Measurements from ENCODE around the gene SLCO1A2. TPM values are rescaled to one million over a fixed set of nuclear protein-coding genes. Genes with fewer than 3 reads are reported as not detected.

Gene SLCO1A2
- total RNA-seq, 1 donor from 2014 or later = 2.4 TPM

DNA sequence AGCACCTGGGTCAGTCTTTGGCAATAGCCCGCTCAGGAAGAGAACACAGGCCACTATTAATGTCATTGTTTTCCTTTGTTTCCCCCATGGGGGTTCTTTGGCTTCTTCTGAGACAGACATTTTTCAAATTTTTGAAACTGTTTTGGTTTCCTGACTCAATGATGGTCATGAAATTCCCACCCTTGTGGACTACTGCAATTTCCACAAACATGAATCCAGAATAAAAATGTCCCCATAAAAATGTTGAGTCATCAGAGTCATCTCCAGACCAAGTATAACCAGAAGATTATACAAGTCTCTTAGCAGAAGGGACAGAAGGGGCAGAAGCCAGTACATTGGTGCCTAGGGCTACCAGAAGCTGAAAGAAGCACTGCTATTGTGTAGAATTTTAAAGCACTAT is 29.1 kb downstream of the SLCO1A2 start:
- DNase-seq (ENCODE audit: extremely low spot score, unreplicated experiment) = no peak
- no peak overlapping the region for H3K27ac Mint-ChIP-seq (ENCODE audit: unreplicated experiment)

DNA sequence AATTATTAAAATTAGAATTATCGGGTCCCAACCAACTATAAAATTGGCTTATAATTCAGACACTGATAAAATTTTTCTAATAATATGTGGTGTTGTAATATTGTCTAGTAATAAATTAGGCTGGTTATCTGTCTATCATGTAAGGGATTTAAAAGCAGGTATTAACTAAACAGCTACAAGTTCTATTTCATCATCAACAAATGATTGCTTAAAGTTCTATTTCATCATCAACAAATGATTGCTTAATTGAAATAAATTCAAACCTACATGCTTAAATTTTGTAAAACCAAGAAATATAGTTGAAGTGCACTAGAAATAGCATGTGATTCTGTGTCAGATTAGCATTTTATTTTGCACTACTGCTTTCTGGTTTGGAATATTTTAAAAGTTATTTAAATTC is 34.1 kb downstream of the SLCO1A2 start:
- Mint-ChIP-seq H3K4me3 (ENCODE audit: unreplicated experiment) (no peak overlapping the region), H3K27ac (ENCODE audit: unreplicated experiment) (no peak overlapping the region), H3K4me1 (ENCODE audit: unreplicated experiment) (peaks cover 11% of the 10 kb centered on the region), H3K36me3 (ENCODE audit: unreplicated experiment) (no peaks in the 10 kb centered on the region), H3K27me3 (ENCODE audit: unreplicated experiment) (no peaks in the 10 kb centered on the region), H3K9me3 (ENCODE audit: unreplicated experiment) (no peaks in the 10 kb centered on the region)
- DNase-seq (ENCODE audit: extremely low spot score, unreplicated experiment) = no peak
- TF ChIP-seq, protein P1, sequence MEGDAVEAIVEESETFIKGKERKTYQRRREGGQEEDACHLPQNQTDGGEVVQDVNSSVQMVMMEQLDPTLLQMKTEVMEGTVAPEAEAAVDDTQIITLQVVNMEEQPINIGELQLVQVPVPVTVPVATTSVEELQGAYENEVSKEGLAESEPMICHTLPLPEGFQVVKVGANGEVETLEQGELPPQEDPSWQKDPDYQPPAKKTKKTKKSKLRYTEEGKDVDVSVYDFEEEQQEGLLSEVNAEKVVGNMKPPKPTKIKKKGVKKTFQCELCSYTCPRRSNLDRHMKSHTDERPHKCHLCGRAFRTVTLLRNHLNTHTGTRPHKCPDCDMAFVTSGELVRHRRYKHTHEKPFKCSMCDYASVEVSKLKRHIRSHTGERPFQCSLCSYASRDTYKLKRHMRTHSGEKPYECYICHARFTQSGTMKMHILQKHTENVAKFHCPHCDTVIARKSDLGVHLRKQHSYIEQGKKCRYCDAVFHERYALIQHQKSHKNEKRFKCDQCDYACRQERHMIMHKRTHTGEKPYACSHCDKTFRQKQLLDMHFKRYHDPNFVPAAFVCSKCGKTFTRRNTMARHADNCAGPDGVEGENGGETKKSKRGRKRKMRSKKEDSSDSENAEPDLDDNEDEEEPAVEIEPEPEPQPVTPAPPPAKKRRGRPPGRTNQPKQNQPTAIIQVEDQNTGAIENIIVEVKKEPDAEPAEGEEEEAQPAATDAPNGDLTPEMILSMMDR (IDR thresholded peaks at IDR 0.05) = no peak

More for the DNA sequence above, 29.1 kb downstream of the SLCO1A2 start:
- TF ChIP-seq, protein P1 (IDR thresholded peaks at IDR 0.05) = no peak
- Mint-ChIP-seq H3K9me3 (ENCODE audit: unreplicated experiment) (no peaks in the 10 kb centered on the region), H3K27me3 (ENCODE audit: unreplicated experiment) (no peaks in the 10 kb centered on the region), H3K4me1 (ENCODE audit: unreplicated experiment) (peaks cover 16% of the 10 kb centered on the region), H3K36me3 (ENCODE audit: unreplicated experiment) (no peaks in the 10 kb centered on the region), H3K4me3 (ENCODE audit: unreplicated experiment) (no peak overlapping the region)

DNA sequence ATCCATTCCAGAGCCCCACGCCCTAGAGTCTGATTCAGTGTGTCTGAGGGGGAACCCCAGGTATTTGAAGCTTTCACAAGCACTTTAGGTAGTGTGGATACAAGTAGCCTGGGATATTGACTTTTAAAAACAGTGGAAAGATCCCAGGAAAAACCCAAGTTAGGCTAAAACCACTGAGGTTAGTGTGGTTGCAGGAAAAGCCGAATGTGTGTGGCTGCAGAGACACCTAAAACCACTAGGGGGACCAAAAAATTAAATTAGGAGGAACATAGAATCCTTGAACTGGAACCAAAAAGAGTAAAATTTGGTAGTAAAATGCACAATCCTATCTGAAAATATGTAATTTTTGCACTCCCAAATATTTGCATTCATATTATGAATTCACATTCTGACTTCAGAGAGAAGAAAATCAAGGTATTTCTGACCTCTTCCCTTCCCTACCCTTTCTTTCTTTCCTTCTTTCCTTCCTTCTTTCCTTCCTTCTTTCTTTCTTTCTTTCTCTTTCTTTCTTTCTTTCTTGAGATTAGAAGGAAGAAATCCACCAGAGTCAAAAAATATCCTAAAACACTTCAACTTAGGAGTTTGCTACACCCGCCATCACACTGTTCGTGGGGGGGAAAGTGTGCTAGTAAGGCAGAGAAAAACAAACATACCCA is 37.8 kb downstream of the SLCO1A2 start:
- TF ChIP-seq, protein P1 (IDR thresholded peaks at IDR 0.05) = peak; percentile 80
- Mint-ChIP-seq H3K27ac (ENCODE audit: unreplicated experiment) (no peak overlapping the region), H3K9me3 (ENCODE audit: unreplicated experiment) (no peaks in the 10 kb centered on the region), H3K36me3 (ENCODE audit: unreplicated experiment) (no peaks in the 10 kb centered on the region), H3K4me3 (ENCODE audit: unreplicated experiment) (no peak overlapping the region), H3K27me3 (ENCODE audit: unreplicated experiment) (no peaks in the 10 kb centered on the region), H3K4me1 (ENCODE audit: unreplicated experiment) (peaks cover 7% of the 10 kb centered on the region)
- DNase-seq (ENCODE audit: extremely low spot score, unreplicated experiment) = no peak

DNA sequence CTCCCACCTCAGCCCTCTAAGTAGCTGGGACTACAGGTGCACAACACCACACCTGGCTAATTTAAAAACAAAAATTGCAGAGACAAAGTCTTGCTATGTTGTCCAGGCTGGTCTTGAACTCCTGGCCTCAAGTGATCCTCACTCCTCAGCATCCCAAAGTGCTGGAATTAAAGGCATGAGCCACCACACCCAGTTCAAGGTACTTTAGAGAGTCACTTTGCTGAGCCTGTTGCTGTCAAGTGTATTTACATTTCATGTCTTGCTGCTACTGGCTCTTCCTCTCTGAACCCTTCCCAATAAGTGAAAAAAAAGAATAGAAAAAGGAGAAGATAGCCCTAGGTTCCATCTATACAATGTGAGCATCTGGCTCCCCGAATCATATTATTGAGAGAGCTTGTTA is 38.4 kb downstream of the SLCO1A2 start:
- Mint-ChIP-seq H3K4me3 (ENCODE audit: unreplicated experiment) (no peak overlapping the region), H3K27ac (ENCODE audit: unreplicated experiment) (no peak overlapping the region), H3K27me3 (ENCODE audit: unreplicated experiment) (no peaks in the 10 kb centered on the region), H3K36me3 (ENCODE audit: unreplicated experiment) (no peaks in the 10 kb centered on the region), H3K9me3 (ENCODE audit: unreplicated experiment) (no peaks in the 10 kb centered on the region), H3K4me1 (ENCODE audit: unreplicated experiment) (peaks cover 1% of the 10 kb centered on the region)
- TF ChIP-seq, protein P1 (IDR thresholded peaks at IDR 0.05) = no peak
- no peak for DNase-seq (ENCODE audit: extremely low spot score, unreplicated experiment)

DNA sequence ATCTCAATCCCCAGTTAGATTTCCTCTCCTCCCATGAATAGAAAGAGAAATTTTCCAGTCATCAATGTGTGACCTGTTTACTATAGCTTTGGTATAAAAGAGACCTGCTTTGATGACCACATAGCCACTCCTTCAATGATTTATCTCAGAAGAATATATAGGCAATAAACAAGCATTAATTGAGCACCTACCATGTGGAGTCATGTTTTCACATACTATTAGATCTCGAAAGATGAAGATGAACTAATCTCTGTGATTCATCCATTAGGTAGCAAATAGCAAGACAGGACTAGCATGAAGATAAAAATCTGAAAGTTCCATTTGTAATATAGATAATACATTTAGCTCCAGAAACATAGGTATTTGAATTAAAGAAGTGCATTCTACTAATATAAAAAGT is 40.5 kb downstream of the SLCO1A2 start:
- no peaks in the 10 kb centered on the region for H3K27me3 Mint-ChIP-seq (ENCODE audit: unreplicated experiment)
- no peak for DNase-seq (ENCODE audit: extremely low spot score, unreplicated experiment)
- H3K4me1 Mint-ChIP-seq (ENCODE audit: unreplicated experiment) = no peaks in the 10 kb centered on the region
- H3K36me3 Mint-ChIP-seq (ENCODE audit: unreplicated experiment) = no peaks in the 10 kb centered on the region
- H3K4me3 Mint-ChIP-seq (ENCODE audit: unreplicated experiment) = no peak overlapping the region
- no peaks in the 10 kb centered on the region for H3K9me3 Mint-ChIP-seq (ENCODE audit: unreplicated experiment)
- no peak overlapping the region for H3K27ac Mint-ChIP-seq (ENCODE audit: unreplicated experiment)
- TF ChIP-seq, protein P1 (IDR thresholded peaks at IDR 0.05) = no peak
